ENCODE measurements around the gene GRM8.

Gene GRM8

DNA sequence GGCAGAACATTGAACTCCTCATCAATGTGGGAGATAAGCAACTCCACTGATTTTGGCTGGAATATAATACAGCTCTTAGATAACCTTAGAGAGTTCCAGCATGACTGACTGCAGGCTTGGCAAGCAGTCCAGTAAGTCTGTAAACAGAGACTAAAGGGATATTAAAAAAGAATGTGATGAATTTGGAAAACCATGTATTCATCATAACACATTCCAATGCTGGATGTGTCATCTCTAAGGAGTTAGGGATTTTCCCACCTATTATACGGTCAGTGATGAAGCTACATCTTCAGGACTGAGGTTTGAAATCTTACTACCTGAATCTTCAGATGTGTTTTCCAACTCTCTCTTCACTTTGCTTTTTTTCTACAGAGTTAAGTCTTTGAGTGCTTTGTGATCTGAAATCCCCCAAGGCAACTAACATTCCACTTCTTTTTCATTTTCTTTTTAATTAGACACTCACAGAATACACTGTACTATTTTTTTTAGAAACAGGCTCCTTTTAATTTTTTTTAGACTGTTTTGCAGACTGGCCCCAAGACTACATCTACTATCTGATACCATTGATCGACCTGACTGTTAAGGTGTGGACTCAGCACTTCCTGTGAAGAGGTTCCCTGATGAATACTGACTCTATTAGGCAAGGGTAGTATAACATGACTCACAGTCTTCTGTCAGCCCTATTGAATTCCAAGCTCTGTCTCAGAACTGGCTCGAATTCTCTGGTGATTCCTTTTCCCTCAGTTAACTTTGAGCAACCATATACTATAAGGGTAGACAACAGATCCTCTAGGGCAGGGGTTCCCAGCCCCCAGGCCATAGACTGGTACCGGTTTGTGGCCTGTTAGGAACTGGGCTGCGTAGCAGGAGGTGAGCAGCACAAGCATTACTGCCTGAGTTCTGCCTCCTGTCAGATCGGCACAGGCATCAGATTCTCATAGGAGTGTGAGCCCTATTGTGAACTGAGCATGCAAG, 678.2 kb downstream of the GRM8 start:
- Histone ChIP-seq H3K27me3 (replicated peaks; ENCODE audit: control insufficient read depth, insufficient read depth, low read length) (no peaks in the 10 kb centered on the region), H3K9me3 (ENCODE audit: control insufficient read depth, low read length) (no peaks in the 10 kb centered on the region), H3K36me3 (ENCODE audit: control insufficient read depth, insufficient read depth, low read length, severe bottlenecking) (no peaks in the 10 kb centered on the region), H3K4me3 (ENCODE audit: low read length) (peak overlapping the region; percentile 7), H3K4me1 (ENCODE audit: control insufficient read depth, insufficient read depth, low read length) (peaks cover 9% of the 10 kb centered on the region), H3K9ac (ENCODE audit: low read length) (no peak overlapping the region)
- DNase-seq (ENCODE audit: low read depth): no peak

DNA sequence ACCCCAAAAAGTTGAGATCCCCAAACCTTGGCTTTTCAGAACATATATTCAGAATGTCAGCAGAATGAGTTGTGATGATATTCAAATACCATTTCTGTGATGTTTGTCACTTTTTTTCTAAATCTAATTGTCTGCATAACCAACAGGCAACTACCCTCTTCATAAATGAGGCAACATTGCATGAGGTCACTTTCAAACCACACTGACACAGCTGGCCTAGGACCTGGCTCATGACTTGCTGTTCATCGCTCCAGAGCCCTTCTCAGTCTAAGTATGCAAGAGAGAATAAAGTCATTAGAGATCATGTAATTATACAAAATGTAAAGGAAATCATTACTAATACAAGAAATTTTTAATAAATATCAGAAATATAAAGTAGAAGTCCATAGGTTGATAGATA, 681.9 kb downstream of the GRM8 start:
- H3K27me3 ChIP-seq (replicated peaks; ENCODE audit: control insufficient read depth, insufficient read depth, low read length): no peaks in the 10 kb centered on the region
- peaks cover 9% of the 10 kb centered on the region for H3K4me1 ChIP-seq (ENCODE audit: control insufficient read depth, insufficient read depth, low read length)
- DNase-seq (ENCODE audit: low read depth): no peak
- no peaks in the 10 kb centered on the region for H3K9me3 ChIP-seq (ENCODE audit: control insufficient read depth, low read length)
- H3K9ac ChIP-seq (ENCODE audit: low read length): no peak overlapping the region
- H3K4me3 ChIP-seq (ENCODE audit: low read length): no peak overlapping the region
- no peaks in the 10 kb centered on the region for H3K36me3 ChIP-seq (ENCODE audit: control insufficient read depth, insufficient read depth, low read length, severe bottlenecking)

DNA sequence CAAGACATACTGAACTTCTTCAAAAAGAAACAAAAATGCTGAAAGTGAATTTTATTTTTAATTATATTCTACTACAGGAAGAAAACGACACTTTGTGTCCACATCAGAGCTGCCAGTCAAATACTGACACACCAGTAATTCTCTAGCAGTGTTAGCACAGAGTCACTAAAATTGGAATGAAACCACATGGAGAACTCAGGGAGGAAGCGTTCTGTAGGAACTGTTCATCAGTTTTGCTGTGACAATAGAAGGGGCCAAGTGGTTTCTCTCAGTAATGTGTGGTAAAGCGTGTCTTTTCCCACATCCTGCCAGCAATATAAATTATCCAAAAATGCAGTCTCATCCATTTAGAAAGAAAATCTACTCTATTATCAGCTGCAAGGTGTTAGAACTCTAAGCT, 683.3 kb downstream of the GRM8 start:
- Histone ChIP-seq H3K27me3 (replicated peaks; ENCODE audit: control insufficient read depth, insufficient read depth, low read length) (no peaks in the 10 kb centered on the region), H3K4me3 (ENCODE audit: low read length) (no peak overlapping the region), H3K36me3 (ENCODE audit: control insufficient read depth, insufficient read depth, low read length, severe bottlenecking) (no peaks in the 10 kb centered on the region), H3K4me1 (ENCODE audit: control insufficient read depth, insufficient read depth, low read length) (peaks cover 2% of the 10 kb centered on the region), H3K9ac (ENCODE audit: low read length) (no peak overlapping the region), H3K9me3 (ENCODE audit: control insufficient read depth, low read length) (no peaks in the 10 kb centered on the region)
- DNase-seq (ENCODE audit: low read depth): no peak

DNA sequence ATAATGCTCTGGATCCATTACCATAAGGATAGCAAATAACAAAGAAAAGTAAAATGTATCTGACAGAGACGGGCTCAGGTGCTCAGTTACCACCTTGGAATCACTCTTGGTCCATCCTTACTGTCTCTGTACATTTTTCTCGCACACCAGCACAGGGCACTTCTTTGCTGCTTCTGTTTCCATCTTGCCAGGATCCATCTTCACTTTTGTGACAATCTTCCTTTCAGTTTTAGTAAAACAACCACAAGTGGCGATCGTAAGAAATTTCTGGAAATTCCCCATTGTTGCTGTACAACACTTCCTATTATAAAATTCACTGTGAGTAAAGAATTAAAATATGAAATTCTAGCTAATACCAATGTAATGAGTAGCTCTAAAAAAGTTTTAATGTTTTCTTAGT, 695.5 kb downstream of the GRM8 start:
- H3K27me3 ChIP-seq (replicated peaks; ENCODE audit: control insufficient read depth, insufficient read depth, low read length): no peaks in the 10 kb centered on the region
- H3K36me3 ChIP-seq (ENCODE audit: control insufficient read depth, insufficient read depth, low read length, severe bottlenecking): no peaks in the 10 kb centered on the region
- no peak for DNase-seq (ENCODE audit: low read depth)
- no peak overlapping the region for H3K4me3 ChIP-seq (ENCODE audit: low read length)
- no peaks in the 10 kb centered on the region for H3K4me1 ChIP-seq (ENCODE audit: control insufficient read depth, insufficient read depth, low read length)
- no peak overlapping the region for H3K9ac ChIP-seq (ENCODE audit: low read length)
- H3K9me3 ChIP-seq (ENCODE audit: control insufficient read depth, low read length): no peaks in the 10 kb centered on the region

DNA sequence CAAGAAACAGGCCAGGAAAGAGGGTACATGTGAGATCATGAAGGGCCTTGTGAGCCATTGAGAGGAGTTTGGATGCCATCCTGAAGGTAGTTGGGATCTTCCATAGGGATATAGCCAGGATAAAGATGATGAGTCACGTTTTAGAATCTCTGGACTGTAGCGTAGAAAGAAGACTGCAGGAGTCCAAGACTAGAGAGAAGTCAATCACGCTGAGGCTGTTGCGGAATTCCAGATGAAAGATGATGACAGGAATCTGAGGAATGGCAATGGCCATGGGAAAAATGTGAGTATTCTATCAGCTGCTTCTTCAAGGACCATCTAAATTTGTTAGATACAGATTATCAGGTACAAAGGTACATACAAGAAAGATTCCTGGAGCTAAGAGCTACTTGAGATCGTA, 711.3 kb downstream of the GRM8 start:
- no peak overlapping the region for H3K9ac ChIP-seq (ENCODE audit: low read length)
- no peak for DNase-seq (ENCODE audit: low read depth)
- no peaks in the 10 kb centered on the region for H3K36me3 ChIP-seq (ENCODE audit: control insufficient read depth, insufficient read depth, low read length, severe bottlenecking)
- H3K4me3 ChIP-seq (ENCODE audit: low read length): no peak overlapping the region
- no peaks in the 10 kb centered on the region for H3K27me3 ChIP-seq (replicated peaks; ENCODE audit: control insufficient read depth, insufficient read depth, low read length)
- H3K9me3 ChIP-seq (ENCODE audit: control insufficient read depth, low read length): no peaks in the 10 kb centered on the region
- H3K4me1 ChIP-seq (ENCODE audit: control insufficient read depth, insufficient read depth, low read length): no peaks in the 10 kb centered on the region

DNA sequence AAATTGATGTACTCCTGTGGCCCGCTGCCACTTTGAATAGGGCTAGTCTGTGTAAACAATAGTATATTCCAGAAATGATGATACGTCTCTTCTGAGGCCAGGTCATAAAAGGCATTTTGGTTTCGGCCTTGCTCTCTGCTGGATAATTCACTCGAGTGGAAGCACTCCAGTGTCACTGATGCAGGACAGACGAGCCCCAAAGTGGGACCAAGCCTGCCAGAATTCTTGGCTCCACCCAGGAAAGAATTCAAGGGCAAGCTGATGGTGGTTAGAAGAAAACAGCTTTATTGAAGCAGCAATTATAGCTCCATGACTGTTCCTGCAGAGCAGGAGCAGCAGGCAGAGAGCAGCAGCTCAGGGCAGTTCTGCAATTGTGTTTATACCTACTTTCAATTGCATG, 717.6 kb downstream of the GRM8 start:
- Histone ChIP-seq H3K9ac (ENCODE audit: low read length) (no peak overlapping the region), H3K27me3 (replicated peaks; ENCODE audit: control insufficient read depth, insufficient read depth, low read length) (no peaks in the 10 kb centered on the region), H3K4me3 (ENCODE audit: low read length) (no peak overlapping the region), H3K36me3 (ENCODE audit: control insufficient read depth, insufficient read depth, low read length, severe bottlenecking) (no peaks in the 10 kb centered on the region), H3K9me3 (ENCODE audit: control insufficient read depth, low read length) (no peaks in the 10 kb centered on the region), H3K4me1 (ENCODE audit: control insufficient read depth, insufficient read depth, low read length) (peaks cover 2% of the 10 kb centered on the region)
- DNase-seq (ENCODE audit: low read depth): no peak

DNA sequence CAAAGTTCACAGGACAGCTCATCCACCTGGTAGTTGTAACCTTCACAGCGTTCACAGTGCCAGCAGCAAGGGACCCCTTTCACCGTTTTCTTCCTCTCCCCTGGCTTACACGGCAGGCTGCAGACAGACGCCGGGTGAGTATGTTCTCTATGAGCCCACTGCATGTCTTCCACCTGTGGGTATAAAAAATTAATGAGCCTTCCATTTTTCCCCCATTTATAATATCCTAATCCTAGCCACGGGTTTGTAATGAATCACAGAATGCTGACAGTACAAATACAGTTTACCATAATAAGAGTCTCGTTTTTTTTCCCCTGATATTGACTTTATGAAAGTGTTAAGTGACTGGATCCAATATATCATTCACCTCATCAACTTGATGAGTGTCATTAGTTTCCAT, 719.0 kb downstream of the GRM8 start:
- DNase-seq (ENCODE audit: low read depth): no peak
- Histone ChIP-seq H3K9ac (ENCODE audit: low read length) (no peak overlapping the region), H3K4me1 (ENCODE audit: control insufficient read depth, insufficient read depth, low read length) (peaks cover 5% of the 10 kb centered on the region), H3K9me3 (ENCODE audit: control insufficient read depth, low read length) (no peaks in the 10 kb centered on the region), H3K27me3 (replicated peaks; ENCODE audit: control insufficient read depth, insufficient read depth, low read length) (no peaks in the 10 kb centered on the region), H3K36me3 (ENCODE audit: control insufficient read depth, insufficient read depth, low read length, severe bottlenecking) (no peaks in the 10 kb centered on the region), H3K4me3 (ENCODE audit: low read length) (no peak overlapping the region)

DNA sequence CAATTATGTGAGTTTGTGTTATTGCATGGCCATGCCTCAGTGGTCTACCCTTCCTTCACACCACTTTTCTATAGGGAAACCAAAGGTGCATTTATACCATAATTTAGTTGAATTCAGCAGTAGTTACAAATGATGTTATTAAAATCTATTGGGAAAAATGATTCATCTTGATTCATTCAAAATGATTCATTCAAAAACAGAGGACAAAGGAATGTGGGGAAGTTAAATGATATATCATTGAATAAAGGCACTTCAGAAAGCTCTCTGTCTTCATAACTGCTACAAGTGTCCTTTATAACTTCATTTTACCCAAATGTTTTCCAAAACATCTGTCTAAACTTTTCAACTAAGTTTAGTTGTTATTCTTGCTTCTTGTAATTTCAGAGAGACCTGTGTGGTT, 722.9 kb downstream of the GRM8 start:
- DNase-seq (ENCODE audit: low read depth): no peak
- no peaks in the 10 kb centered on the region for H3K36me3 ChIP-seq (ENCODE audit: control insufficient read depth, insufficient read depth, low read length, severe bottlenecking)
- H3K4me3 ChIP-seq (ENCODE audit: low read length): no peak overlapping the region
- peaks cover 5% of the 10 kb centered on the region for H3K4me1 ChIP-seq (ENCODE audit: control insufficient read depth, insufficient read depth, low read length)
- H3K9ac ChIP-seq (ENCODE audit: low read length): no peak overlapping the region
- no peaks in the 10 kb centered on the region for H3K27me3 ChIP-seq (replicated peaks; ENCODE audit: control insufficient read depth, insufficient read depth, low read length)
- no peaks in the 10 kb centered on the region for H3K9me3 ChIP-seq (ENCODE audit: control insufficient read depth, low read length)

- Histone ChIP-seq H3K9me3 (ENCODE audit: control insufficient read depth, low read length) (no peaks in the 10 kb centered on the region), H3K27me3 (replicated peaks; ENCODE audit: control insufficient read depth, insufficient read depth, low read length) (no peaks in the 10 kb centered on the region), H3K36me3 (ENCODE audit: control insufficient read depth, insufficient read depth, low read length, severe bottlenecking) (no peaks in the 10 kb centered on the region), H3K4me1 (ENCODE audit: control insufficient read depth, insufficient read depth, low read length) (peaks cover 5% of the 10 kb centered on the region), H3K4me3 (ENCODE audit: low read length) (no peak overlapping the region), H3K9ac (ENCODE audit: low read length) (no peak overlapping the region)
- no peak for DNase-seq (ENCODE audit: low read depth)
Measured at GRCh38 chr7:126529254-126529653, 723.5 kb downstream of the GRM8 start.

DNA sequence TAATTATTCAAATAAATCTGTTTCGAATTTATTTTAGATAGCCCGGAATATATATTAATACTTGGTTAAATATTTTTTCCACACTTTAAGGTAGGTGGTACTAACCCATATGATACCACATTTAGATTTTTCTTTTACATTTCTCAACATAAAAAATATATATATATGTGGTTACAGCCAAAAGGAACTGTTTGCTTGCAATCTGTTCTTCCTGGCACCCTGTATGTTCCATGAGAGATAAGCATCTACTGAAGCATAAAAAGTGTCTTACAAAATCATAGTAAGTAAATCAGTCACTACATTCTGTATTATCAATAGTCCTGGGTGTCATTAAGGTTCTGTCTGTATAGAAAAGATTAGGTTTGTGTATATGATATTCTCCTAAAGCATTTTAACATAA, 726.8 kb downstream of the GRM8 start:
- H3K4me1 ChIP-seq (ENCODE audit: control insufficient read depth, insufficient read depth, low read length): peaks cover 5% of the 10 kb centered on the region

GRCh38 chr7:126524967-126525366, 727.8 kb downstream of the GRM8 start:
- Histone ChIP-seq H3K36me3 (ENCODE audit: control insufficient read depth, insufficient read depth, low read length, severe bottlenecking) (no peaks in the 10 kb centered on the region), H3K9ac (ENCODE audit: low read length) (no peak overlapping the region), H3K9me3 (ENCODE audit: control insufficient read depth, low read length) (no peaks in the 10 kb centered on the region), H3K4me3 (ENCODE audit: low read length) (no peak overlapping the region), H3K27me3 (replicated peaks; ENCODE audit: control insufficient read depth, insufficient read depth, low read length) (no peaks in the 10 kb centered on the region), H3K4me1 (ENCODE audit: control insufficient read depth, insufficient read depth, low read length) (peaks cover under 1% of the 10 kb centered on the region)
- DNase-seq (ENCODE audit: low read depth): no peak

More for the DNA sequence above, 726.8 kb downstream of the GRM8 start:
- Histone ChIP-seq H3K9ac (ENCODE audit: low read length) (no peak overlapping the region), H3K27me3 (replicated peaks; ENCODE audit: control insufficient read depth, insufficient read depth, low read length) (no peaks in the 10 kb centered on the region), H3K9me3 (ENCODE audit: control insufficient read depth, low read length) (no peaks in the 10 kb centered on the region), H3K4me3 (ENCODE audit: low read length) (no peak overlapping the region), H3K36me3 (ENCODE audit: control insufficient read depth, insufficient read depth, low read length, severe bottlenecking) (no peaks in the 10 kb centered on the region)
- DNase-seq (ENCODE audit: low read depth): no peak

GRCh38 chr7:126511046-126511445, 741.7 kb downstream of the GRM8 start:
- Histone ChIP-seq H3K9ac (ENCODE audit: low read length) (no peak overlapping the region), H3K27me3 (replicated peaks; ENCODE audit: control insufficient read depth, insufficient read depth, low read length) (no peaks in the 10 kb centered on the region), H3K36me3 (ENCODE audit: control insufficient read depth, insufficient read depth, low read length, severe bottlenecking) (no peaks in the 10 kb centered on the region), H3K4me3 (ENCODE audit: low read length) (no peak overlapping the region), H3K4me1 (ENCODE audit: control insufficient read depth, insufficient read depth, low read length) (no peaks in the 10 kb centered on the region), H3K9me3 (ENCODE audit: control insufficient read depth, low read length) (no peaks in the 10 kb centered on the region)
- DNase-seq (ENCODE audit: low read depth): no peak
